ENCODE measurements around the gene BACE1.

GRCh38 chr11:117305145-117305544 is 10.9 kb downstream of the BACE1 start:
- TF ChIP-seq CTCF (IDR thresholded peaks at IDR 0.05) (no peak), EP300 (IDR thresholded peaks at IDR 0.05) (no peak)
